Measurements from ENCODE around the gene RSRC2. TPM values are rescaled to one million over a fixed set of nuclear protein-coding genes. Genes with fewer than 3 reads are reported as not detected.
A peak's percentile ranks its signal among the peaks of the same experiment; 100 is the strongest.
"Not testable (repeated sequence)": the region's sequence is repeated elsewhere in the genome, so short reads cannot be mapped to it uniquely, and the experiment has no call there.

The RSRC2 gene
- total RNA-seq, 1 experiment from 2014 or later = 68.7 TPM

GRCh38 chr12:122566816-122567215 is 40.1 kb upstream of the RSRC2 start:
- H3K79me2 ChIP-seq (ENCODE audit: insufficient read depth, low read length); H3K4me2 ChIP-seq (ENCODE audit: low read length); H4K20me1 ChIP-seq (ENCODE audit: insufficient read depth); intact Hi-C loops (cut with micrococcal nuclease); BruUV-seq (replicated peaks); H3K27me3 ChIP-seq (ENCODE audit: insufficient read depth, low read length); H3K4me3 ChIP-seq (replicated peaks in 1 of 2; ENCODE audit: low read depth in 1 of 2, low read length in 2 of 2); DNase-seq (ENCODE audit: low read depth, low spot score); CTCF ChIA-PET; H2AFZ ChIP-seq (ENCODE audit: low read depth, low read length, poor library complexity, severe bottlenecking); RAD21 ChIA-PET (ENCODE audit: low non-redundant PET in 1 of 2, low total read pairs in 2 of 2, uncharacterized antibody in 2 of 2, unreplicated experiment in 2 of 2); H3K9ac ChIP-seq (ENCODE audit: low read length); H3K9me3 ChIP-seq (ENCODE audit: control insufficient read depth in 1 of 2, insufficient read depth in 1 of 2, low read depth in 1 of 2, low read length in 2 of 2); H3K9me2 ChIP-seq (ENCODE audit: insufficient read depth); H3K27ac ChIP-seq (ENCODE audit: low read depth, low read length); ATAC-seq; POLR2A ChIA-PET: not testable (repeated sequence)
- H3K4me1 ChIP-seq (ENCODE audit: control insufficient read depth in 1 of 2, insufficient read depth in 2 of 2, low read length in 2 of 2) = peaks cover 0 to 11% of the 10 kb centered on the region in 2 experiments; a peak in 2 of 4 replicates
- H3K36me3 ChIP-seq (ENCODE audit: control insufficient read depth in 1 of 2, insufficient read depth in 2 of 2, low read length in 2 of 2) = peaks cover 13 to 25% of the 10 kb centered on the region in 2 experiments

GRCh38 chr12:122563361-122563760 is 36.6 kb upstream of the RSRC2 start:
- Histone ChIP-seq H2AFZ (ENCODE audit: low read depth, low read length, poor library complexity, severe bottlenecking) (no peak overlapping the region), H3K9ac (ENCODE audit: low read length) (no peak overlapping the region), H3K9me3 (ENCODE audit: control insufficient read depth in 1 of 2, insufficient read depth in 1 of 2, low read depth in 1 of 2, low read length in 2 of 2) (no peaks in the 10 kb centered on the region), H3K27me3 (ENCODE audit: insufficient read depth, low read length) (no peaks in the 10 kb centered on the region), H3K4me2 (ENCODE audit: low read length) (no peak overlapping the region), H3K9me2 (ENCODE audit: insufficient read depth) (no peaks in the 10 kb centered on the region), H3K79me2 (ENCODE audit: insufficient read depth, low read length) (no peaks in the 10 kb centered on the region), H4K20me1 (ENCODE audit: insufficient read depth) (no peaks in the 10 kb centered on the region; the same call in 1 of the 2 replicates), H3K4me1 (ENCODE audit: control insufficient read depth in 1 of 2, insufficient read depth in 2 of 2, low read length in 2 of 2) (no peaks in the 10 kb centered on the region), H3K36me3 (ENCODE audit: control insufficient read depth in 1 of 2, insufficient read depth in 2 of 2, low read length in 2 of 2) (peaks cover 13 to 16% of the 10 kb centered on the region in 2 experiments), H3K4me3 (replicated peaks in 1 of 2; ENCODE audit: low read depth in 1 of 2, low read length in 2 of 2) (no peak overlapping the region), H3K27ac (ENCODE audit: low read depth, low read length) (no peak overlapping the region)
- ATAC-seq (no peak), DNase-seq (ENCODE audit: low read depth, low spot score) (no peak)
- CTCF ChIA-PET = no interaction called here
- BruUV-seq (replicated peaks) = TSS peak; percentile 25
- RAD21 ChIA-PET (ENCODE audit: low non-redundant PET in 1 of 2, low total read pairs in 2 of 2, uncharacterized antibody in 2 of 2, unreplicated experiment in 2 of 2) = no interaction called here
- POLR2A ChIA-PET = no interaction called here
- intact Hi-C loops (cut with micrococcal nuclease) = no loop called here
- TF ChIP-seq POLR2A (IDR thresholded peaks at IDR 0.05; ENCODE audit: borderline replicate concordance, extremely low read depth, insufficient read depth, insufficient read length) = no peak
- TF ChIP-seq SIN3A (IDR thresholded peaks at IDR 0.05; ENCODE audit: low read depth) = no peak
- no peak for TF ChIP-seq MAX (IDR thresholded peaks at IDR 0.05)
- no peak for TF ChIP-seq SRF (IDR thresholded peaks at IDR 0.05; ENCODE audit: low read depth)
- no peak for TF ChIP-seq CTCF (IDR thresholded peaks at IDR 0.05 in 2 of 3, conservative IDR thresholded peaks at IDR 0.05 in 1 of 3; ENCODE audit: borderline replicate concordance in 1 of 3, insufficient read depth in 1 of 3, low read depth in 2 of 3, low read length in 2 of 3)
- TF ChIP-seq POLR2AphosphoS5 (IDR thresholded peaks at IDR 0.05; ENCODE audit: low read depth, low read length) = no peak
- TF ChIP-seq RAD21 (IDR thresholded peaks at IDR 0.05; ENCODE audit: low read depth) = no peak
